ENCODE data around the gene APOL5. TPM values are rescaled to one million over a fixed set of nuclear protein-coding genes. Genes with fewer than 3 reads are reported as not detected.

APOL5 gene
- polyA plus RNA-seq, 1 donor (not counting 4 experiments of a cell fraction or from before 2014, with no cell fraction given), result not detected

DNA sequence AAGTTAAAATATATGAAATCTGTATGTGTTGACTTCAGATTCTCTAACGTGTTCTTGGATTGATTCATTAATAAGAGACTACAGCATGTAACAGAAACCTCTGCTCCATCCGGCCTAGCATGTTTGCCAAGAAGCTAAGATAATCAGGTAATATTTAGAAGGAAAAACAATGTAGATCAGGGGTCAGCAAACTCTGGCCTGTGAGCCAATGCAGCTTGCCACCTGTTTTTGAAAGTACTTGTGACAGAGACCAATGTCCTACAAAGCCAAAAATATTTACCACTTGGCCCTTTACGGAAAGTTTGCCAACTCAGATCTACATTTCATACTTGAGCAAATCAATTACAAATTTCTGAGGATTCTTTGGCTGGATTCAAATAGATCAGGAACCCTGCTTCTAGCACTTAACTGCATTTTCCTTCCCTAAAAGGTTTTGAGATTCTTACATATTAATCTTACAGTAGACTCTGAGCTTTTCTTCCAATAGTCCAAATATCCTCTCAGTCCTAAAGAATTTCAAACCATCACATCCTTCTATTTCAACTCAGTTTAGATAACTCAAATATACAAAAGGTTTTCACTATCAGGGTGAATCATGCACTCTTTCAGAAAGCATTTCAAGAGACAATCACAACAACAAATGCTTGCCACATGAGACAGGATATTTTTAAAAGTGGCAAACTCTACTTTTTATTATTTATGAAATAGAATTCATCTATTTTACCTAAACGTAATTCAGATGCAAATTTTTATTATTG is 29.5 kb downstream of the APOL5 start:
- no peak overlapping the region for H3K4me3 ChIP-seq (ENCODE audit: control insufficient read depth in 2 of 3, extremely low read depth in 1 of 3, insufficient read depth in 2 of 3, low read depth in 1 of 3, low read length in 3 of 3)
- no peaks in the 10 kb centered on the region for H3K9me3 ChIP-seq (ENCODE audit: control insufficient read depth, low read depth, low read length)
- no peaks in the 10 kb centered on the region for H3K27me3 ChIP-seq (ENCODE audit: control insufficient read depth, extremely low read depth, insufficient read depth, low read length)
- no peaks in the 10 kb centered on the region for H3K9me1 ChIP-seq (ENCODE audit: control insufficient read depth, extremely low read depth, insufficient read depth, low read length)
- dilution Hi-C loops (cut with MboI; ENCODE audit: extremely low pct_ligation_motif_present, low sequenced_read_pairs), result no loop called here
- no peak overlapping the region for H2AFZ ChIP-seq (ENCODE audit: control insufficient read depth, low read length)
- H3K9ac ChIP-seq (ENCODE audit: control insufficient read depth, extremely low read depth, insufficient read depth, low read length), result no peak overlapping the region
- FAIRE-seq (no peak), DNase-seq (ENCODE audit: low read depth, low spot score) (no peak)
- H3K27ac ChIP-seq (ENCODE audit: control insufficient read depth, insufficient read depth, low read length), result no peak overlapping the region
- H3K36me3 ChIP-seq (ENCODE audit: control insufficient read depth in 2 of 2, extremely low read depth in 1 of 2, insufficient read depth in 2 of 2, low read length in 2 of 2), result peaks cover 22 to 27% of the 10 kb centered on the region in 2 experiments
- H3K4me1 ChIP-seq (ENCODE audit: control insufficient read depth, extremely low read depth, insufficient read depth, low read length), result peaks cover 4% of the 10 kb centered on the region
- TF ChIP-seq EZH2 (IDR thresholded peaks at IDR 0.05; ENCODE audit: low read length), result no peak
- no peak overlapping the region for H3K4me2 ChIP-seq (ENCODE audit: control insufficient read depth, extremely low read depth, insufficient read depth, low read depth, low read length)
- H3K79me2 ChIP-seq (ENCODE audit: control insufficient read depth, insufficient read depth, low read length), result no peaks in the 10 kb centered on the region
- peaks cover 4% of the 10 kb centered on the region for H4K20me1 ChIP-seq (ENCODE audit: control insufficient read depth, extremely low read depth, insufficient read depth, low read length)

DNA sequence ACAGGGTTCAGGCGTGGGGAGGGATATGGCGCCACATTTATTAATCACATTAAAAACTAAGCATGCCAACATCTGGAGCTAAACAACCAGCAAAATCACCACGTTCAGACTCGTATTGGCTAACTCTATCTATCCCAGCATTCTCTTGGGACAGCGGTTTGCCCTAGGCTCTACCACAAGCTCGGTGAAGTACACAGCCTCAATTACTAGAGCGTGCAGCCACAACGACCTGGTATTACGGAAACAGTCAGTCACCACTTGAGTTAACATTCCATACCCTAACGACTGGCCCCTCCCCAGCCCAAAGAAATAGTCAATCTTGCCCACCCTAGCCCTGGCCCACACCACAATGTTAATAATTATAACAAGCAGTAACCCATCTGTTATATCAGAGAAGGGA is 32.1 kb downstream of the APOL5 start:
- no peak overlapping the region for H3K27ac ChIP-seq (ENCODE audit: control insufficient read depth, insufficient read depth, low read length)
- no peaks in the 10 kb centered on the region for H3K9me3 ChIP-seq (ENCODE audit: control insufficient read depth, low read depth, low read length)
- H3K9ac ChIP-seq (ENCODE audit: control insufficient read depth, extremely low read depth, insufficient read depth, low read length), result no peak overlapping the region
- dilution Hi-C loops (cut with MboI; ENCODE audit: extremely low pct_ligation_motif_present, low sequenced_read_pairs), result no loop called here
- no peaks in the 10 kb centered on the region for H3K27me3 ChIP-seq (ENCODE audit: control insufficient read depth, extremely low read depth, insufficient read depth, low read length)
- H3K4me1 ChIP-seq (ENCODE audit: control insufficient read depth, extremely low read depth, insufficient read depth, low read length), result peaks cover 2% of the 10 kb centered on the region
- no peak overlapping the region for H3K4me2 ChIP-seq (ENCODE audit: control insufficient read depth, extremely low read depth, insufficient read depth, low read depth, low read length)
- DNase-seq (ENCODE audit: low read depth, low spot score) (no peak), FAIRE-seq (no peak)
- H3K9me1 ChIP-seq (ENCODE audit: control insufficient read depth, extremely low read depth, insufficient read depth, low read length), result no peaks in the 10 kb centered on the region
- no peak overlapping the region for H2AFZ ChIP-seq (ENCODE audit: control insufficient read depth, low read length)
- peaks cover 4% of the 10 kb centered on the region for H4K20me1 ChIP-seq (ENCODE audit: control insufficient read depth, extremely low read depth, insufficient read depth, low read length)
- TF ChIP-seq CTCF (optimal IDR thresholded peaks at IDR 0.05 in 1 of 3, IDR thresholded peaks at IDR 0.05 in 1 of 3, conservative IDR thresholded peaks at IDR 0.05 in 1 of 3; ENCODE audit: extremely low read depth in 1 of 3, insufficient read depth in 2 of 3, low read length in 3 of 3) (no peak), EZH2 (IDR thresholded peaks at IDR 0.05; ENCODE audit: low read length) (no peak)
- H3K4me3 ChIP-seq (ENCODE audit: control insufficient read depth in 2 of 3, extremely low read depth in 1 of 3, insufficient read depth in 2 of 3, low read depth in 1 of 3, low read length in 3 of 3), result no peak overlapping the region
- peaks cover 21 to 24% of the 10 kb centered on the region in 2 experiments for H3K36me3 ChIP-seq (ENCODE audit: control insufficient read depth in 2 of 2, extremely low read depth in 1 of 2, insufficient read depth in 2 of 2, low read length in 2 of 2)
- no peaks in the 10 kb centered on the region for H3K79me2 ChIP-seq (ENCODE audit: control insufficient read depth, insufficient read depth, low read length)

Data from keratinocyte (primary cell).